Mononuclear cell (primary cell): ENCODE results near the gene JPT1. TPM values are rescaled to one million over a fixed set of nuclear protein-coding genes. Genes with fewer than 3 reads are reported as not detected.
A peak's percentile ranks its signal among the peaks of the same experiment; 100 is the strongest.

Experiments used
- H3K27me3 ChIP-seq: 2 replicates; pipeline ENCODE4 v1.6.0; 2011; ENCODE audit warnings: low read length, control low read depth; ENCODE audit not compliant: insufficient read depth
- H3K4me1 ChIP-seq: 2 replicates; pipeline ENCODE4 v1.5.1; 2011; ENCODE audit warnings: mild to moderate bottlenecking, low read length, control low read depth; ENCODE audit not compliant: insufficient read depth
- H3K4me3 ChIP-seq: 2 replicates; pipeline ENCODE4 v1.5.1; 2011; ENCODE audit warnings: mild to moderate bottlenecking, low read length, moderate library complexity
- H3K9me3 ChIP-seq: 2 replicates; pipeline ENCODE4 v1.5.1; 2011; ENCODE audit warnings: low read depth, mild to moderate bottlenecking, control low read depth, low read length
- total RNA-seq: library from RNA; depleted of rRNA; stranded (reverse); fragments of >200 nt; gene quantifications from one replicate; pipeline ENCODE4 v1.2.3, GENCODE V29; 2012

Gene JPT1
- total RNA-seq, 1 donor, result 33.5 TPM

GRCh38 chr17:75090871-75091854 is 63.1 kb downstream of the JPT1 start:
- Histone ChIP-seq H3K27me3 (no peaks in the 10 kb centered on the region), H3K4me3 (no peak overlapping the region), H3K9me3 (no peaks in the 10 kb centered on the region), H3K4me1 (peaks cover 74% of the 10 kb centered on the region)

- H3K4me3 ChIP-seq, result peak overlapping the region; percentile 53
- no peaks in the 10 kb centered on the region for H3K9me3 ChIP-seq
- H3K27me3 ChIP-seq, result no peaks in the 10 kb centered on the region
- H3K4me1 ChIP-seq, result peaks cover 64% of the 10 kb centered on the region
Measured at GRCh38 chr17:75088465-75089417, 65.6 kb downstream of the JPT1 start.

GRCh38 chr17:75087558-75088453 is 66.5 kb downstream of the JPT1 start, which contains the start of gene SLC16A5:
Gene SLC16A5 (plus strand): TSS chr17:75087954. CDS start chr17:75093637, 5,683 bp downstream.
- peak within 1 kb of the TSS; percentile 53 for H3K4me3 ChIP-seq
- peaks cover 56% of the 10 kb centered on the region for H3K4me1 ChIP-seq

GRCh38 chr17:75087182-75087557 is 67.1 kb downstream of the JPT1 start:
- Histone ChIP-seq H3K4me1 (peaks cover 50% of the 10 kb centered on the region), H3K9me3 (no peaks in the 10 kb centered on the region), H3K4me3 (peak overlapping the region; percentile 53), H3K27me3 (no peaks in the 10 kb centered on the region)

More at GRCh38 chr17:75087558-75088453, 66.5 kb downstream of the JPT1 start, which contains the start of gene SLC16A5:
- H3K9me3 ChIP-seq, result no peaks in the 10 kb centered on the region
- H3K27me3 ChIP-seq, result no peaks in the 10 kb centered on the region

- no peak overlapping the region for H3K4me3 ChIP-seq
- H3K27me3 ChIP-seq, result no peaks in the 10 kb centered on the region
- peaks cover 44% of the 10 kb centered on the region for H3K4me1 ChIP-seq
- no peaks in the 10 kb centered on the region for H3K9me3 ChIP-seq
Measured at GRCh38 chr17:75086496-75087181, 67.7 kb downstream of the JPT1 start.

Other genes starting within 250 kb of the JPT1 start
- not detected for gene USH1G, start 231.3 kb downstream of the JPT1 start, total RNA-seq
- gene OTOP2, start 230.2 kb downstream of the JPT1 start, total RNA-seq, result not detected
- gene OTOP3, start 218.6 kb downstream of the JPT1 start, total RNA-seq, result not detected
- gene HID1, start 181.8 kb downstream of the JPT1 start, total RNA-seq, result 3.1 TPM
- gene CDR2L, start 166.9 kb downstream of the JPT1 start, total RNA-seq, result 0.31 TPM
- gene MRPL58, start 141.8 kb downstream of the JPT1 start, total RNA-seq, result 8.6 TPM
- 150 TPM for gene ATP5PD, start 107.5 kb downstream of the JPT1 start, total RNA-seq
- 18.6 TPM for gene KCTD2, start 107.3 kb downstream of the JPT1 start, total RNA-seq
- gene SLC16A5, start 66.6 kb downstream of the JPT1 start, total RNA-seq, result 13.0 TPM
- gene ARMC7, start 44.5 kb downstream of the JPT1 start, total RNA-seq, result 1.4 TPM
- 24.3 TPM for gene NT5C, start 22.8 kb downstream of the JPT1 start, total RNA-seq
- 64.4 TPM for gene SUMO2, start 28.4 kb upstream of the JPT1 start, total RNA-seq
- gene NUP85, start 51.2 kb upstream of the JPT1 start, total RNA-seq, result 25.6 TPM
- gene GGA3, start 107.1 kb upstream of the JPT1 start, total RNA-seq, result 36.9 TPM
- gene MRPS7, start 107.4 kb upstream of the JPT1 start, total RNA-seq, result 27.1 TPM
- gene MIF4GD, start 116.7 kb upstream of the JPT1 start, total RNA-seq, result 19.9 TPM
- gene SLC25A19, start 134.9 kb upstream of the JPT1 start, total RNA-seq, result 5.9 TPM